Measurements from ENCODE around the gene ZBTB18.
A peak's percentile ranks its signal among the peaks of the same experiment; 100 is the strongest.
"Not testable (repeated sequence)": the region's sequence is repeated elsewhere in the genome, so short reads cannot be mapped to it uniquely, and the experiment has no call there.

The ZBTB18 gene

GRCh38 chr1:244050835-244051444 is at the start of gene ZBTB18:
Gene ZBTB18 (plus strand): TSS chr1:244051283. CDS start chr1:244051432, 149 bp downstream.
- peak within 1 kb of the TSS; percentile 97 for H3K27ac Mint-ChIP-seq
- H3K27me3 Mint-ChIP-seq: no peaks in the 10 kb centered on the region
- peaks cover 3 to 6% of the 10 kb centered on the region in 2 donors for H3K36me3 Mint-ChIP-seq
- peak within 1 kb of the TSS; percentile 92 to 94 for H3K4me3 Mint-ChIP-seq
- no peak for DNase-seq
- no peak for ATAC-seq (replicated peaks)
- H3K4me1 Mint-ChIP-seq: peaks cover 16 to 30% of the 10 kb centered on the region in 2 donors
- no peaks in the 10 kb centered on the region for H3K9me3 Mint-ChIP-seq

DNA sequence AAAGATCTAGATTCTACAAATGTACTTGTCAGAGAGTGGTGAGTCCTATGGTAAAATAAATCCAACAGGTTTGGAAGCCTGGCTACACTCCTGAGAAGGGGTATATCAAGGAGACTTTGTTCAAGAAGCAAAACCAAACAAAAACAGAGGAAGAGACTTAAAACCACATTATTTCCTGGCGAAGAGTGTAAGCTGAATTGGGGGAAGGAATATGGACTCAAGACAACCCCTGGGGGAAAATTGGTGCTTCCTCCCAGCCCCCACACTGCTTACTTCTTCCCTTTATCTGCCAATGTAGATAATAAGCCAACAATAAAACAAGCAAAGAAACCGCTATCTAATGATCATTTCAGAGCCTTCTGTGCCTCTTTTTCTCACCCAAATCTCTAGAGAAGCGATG is 48.4 kb upstream of the ZBTB18 start:
- Mint-ChIP-seq H3K9me3 (no peaks in the 10 kb centered on the region), H3K4me1 (peaks cover 12 to 22% of the 10 kb centered on the region in 2 donors), H3K27ac (no peak overlapping the region), H3K27me3 (peaks cover 0 to 6% of the 10 kb centered on the region in 2 donors), H3K4me3 (no peak overlapping the region), H3K36me3 (no peaks in the 10 kb centered on the region)
- no peak for ATAC-seq (replicated peaks)
- no peak for DNase-seq

DNA sequence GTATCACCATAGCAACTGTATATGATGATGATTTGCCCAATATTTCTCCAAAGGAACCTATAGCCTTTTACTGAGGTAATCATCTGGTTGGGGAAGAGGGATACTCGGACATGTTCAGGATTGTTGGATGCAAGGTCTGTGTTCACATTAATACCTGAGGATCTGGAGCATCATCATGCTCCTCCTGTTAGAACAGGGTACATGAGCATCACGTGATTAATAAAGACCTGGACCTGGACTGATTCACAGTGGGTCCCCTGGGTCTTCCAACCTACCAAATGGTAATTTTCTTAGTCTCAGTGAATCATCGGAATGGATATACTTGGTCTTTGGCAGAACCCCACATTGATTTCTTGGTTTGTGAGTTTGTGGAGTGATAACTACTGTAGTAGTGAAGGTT is 45.6 kb upstream of the ZBTB18 start:
- H3K4me3 Mint-ChIP-seq: no peak overlapping the region
- H3K36me3 Mint-ChIP-seq: no peaks in the 10 kb centered on the region
- H3K27me3 Mint-ChIP-seq: no peaks in the 10 kb centered on the region
- H3K4me1 Mint-ChIP-seq: peaks cover 8 to 25% of the 10 kb centered on the region in 2 donors
- no peak overlapping the region for H3K27ac Mint-ChIP-seq
- DNase-seq (no peak), ATAC-seq (replicated peaks) (no peak)
- H3K9me3 Mint-ChIP-seq: no peaks in the 10 kb centered on the region

DNA sequence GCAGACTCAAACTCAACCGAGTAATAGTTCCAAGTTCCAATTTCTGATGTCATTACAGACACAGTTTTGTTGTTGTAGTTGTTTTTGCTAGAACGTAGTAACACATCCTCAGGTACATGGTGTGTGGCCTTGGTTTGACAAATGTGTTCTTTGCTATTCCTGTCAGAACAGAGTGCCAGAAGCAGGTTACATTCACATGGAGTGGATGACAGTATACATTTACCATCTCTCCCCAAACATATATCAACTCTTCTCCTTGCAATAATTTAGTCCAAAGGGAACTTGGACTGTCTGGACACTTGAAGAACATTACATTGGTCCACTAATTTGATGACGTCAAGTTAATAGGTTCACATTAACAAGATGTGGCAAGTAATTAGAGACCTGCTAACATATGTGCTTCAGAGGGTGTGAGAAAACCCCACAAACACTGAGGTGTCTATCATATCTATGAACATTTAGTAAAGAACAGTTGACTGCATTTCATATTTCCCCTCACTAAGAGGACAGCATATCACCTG is 44.6 kb upstream of the ZBTB18 start:
- Mint-ChIP-seq H3K36me3 (no peaks in the 10 kb centered on the region), H3K27ac (no peak overlapping the region), H3K4me3 (no peak overlapping the region), H3K9me3 (no peaks in the 10 kb centered on the region), H3K4me1 (peaks cover 8 to 29% of the 10 kb centered on the region in 2 donors), H3K27me3 (no peaks in the 10 kb centered on the region)
- no peak for ATAC-seq (replicated peaks)
- no peak for DNase-seq

DNA sequence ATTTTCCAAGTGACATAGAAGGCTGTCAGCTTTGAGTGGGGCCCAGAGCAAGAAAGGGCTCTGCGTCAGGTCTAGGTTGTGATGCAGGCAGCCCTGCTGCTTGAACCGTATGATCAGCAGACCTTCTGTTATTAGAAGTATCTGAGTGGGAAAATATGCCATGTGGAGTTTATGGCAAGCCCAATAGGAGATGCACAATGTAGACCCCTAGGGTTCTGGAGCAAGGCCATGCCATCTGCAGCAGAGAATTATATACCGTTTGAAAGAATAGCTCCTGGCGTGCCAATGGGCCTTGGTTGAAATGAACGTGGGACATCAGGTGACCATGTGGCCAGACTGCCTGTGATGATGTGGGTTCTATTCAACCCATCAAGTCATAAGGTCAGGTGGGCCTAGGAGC is 44.1 kb upstream of the ZBTB18 start:
- DNase-seq (no peak), ATAC-seq (replicated peaks) (no peak)
- Mint-ChIP-seq H3K36me3 (no peaks in the 10 kb centered on the region), H3K9me3 (no peaks in the 10 kb centered on the region), H3K27ac (no peak overlapping the region), H3K4me3 (no peak overlapping the region), H3K27me3 (no peaks in the 10 kb centered on the region), H3K4me1 (peaks cover 8 to 24% of the 10 kb centered on the region in 2 donors)

DNA sequence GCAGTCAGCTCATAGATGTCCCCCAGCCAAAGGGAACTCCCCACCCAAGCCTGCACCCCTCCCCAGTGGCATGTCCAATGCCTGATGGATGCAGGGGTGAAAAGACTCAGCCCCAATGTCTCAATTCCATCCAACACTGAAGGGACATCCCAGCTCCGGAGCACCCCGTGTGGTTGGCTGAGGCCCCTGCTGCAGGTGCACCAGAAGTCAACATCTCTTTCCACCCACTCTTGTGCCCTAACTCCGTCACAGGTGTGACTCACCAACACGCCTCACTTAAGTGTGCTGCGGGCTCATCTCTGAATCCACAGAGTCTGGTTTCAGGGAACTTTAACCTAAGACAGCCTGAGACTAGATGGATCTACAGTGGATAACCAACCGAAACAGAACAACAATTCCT is 40.9 kb upstream of the ZBTB18 start:
- Mint-ChIP-seq H3K4me3 (no peak overlapping the region), H3K36me3 (no peaks in the 10 kb centered on the region), H3K27ac (no peak overlapping the region), H3K27me3 (no peaks in the 10 kb centered on the region), H3K9me3 (no peaks in the 10 kb centered on the region), H3K4me1 (peaks cover 0 to 7% of the 10 kb centered on the region in 2 donors)
- DNase-seq (no peak), ATAC-seq (replicated peaks) (peak; percentile 48 to 68)

DNA sequence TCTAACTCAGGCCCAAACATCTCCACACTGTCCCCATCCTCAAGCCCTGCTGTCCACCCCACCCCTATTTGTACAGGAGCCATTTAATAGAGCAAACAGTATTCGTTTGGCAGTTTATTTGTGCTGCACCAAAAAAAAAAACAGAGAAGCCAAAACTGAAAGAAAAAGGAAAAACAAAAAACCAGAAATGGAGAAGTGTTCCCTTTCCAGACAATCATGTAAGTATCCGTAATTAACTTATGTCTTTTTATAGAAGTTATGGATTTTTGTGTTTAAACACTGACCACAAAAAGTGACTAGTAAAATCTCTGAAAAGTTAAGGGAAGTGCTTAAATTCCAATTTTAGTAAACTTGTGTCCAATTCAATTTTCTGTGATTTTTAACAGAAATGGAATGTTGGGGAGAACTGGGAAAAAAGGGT is 40.4 kb upstream of the ZBTB18 start:
- ATAC-seq (replicated peaks): no peak
- DNase-seq: no peak
- Mint-ChIP-seq H3K36me3 (no peaks in the 10 kb centered on the region), H3K27me3 (no peaks in the 10 kb centered on the region), H3K4me3 (no peak overlapping the region), H3K4me1 (peaks cover 0 to 7% of the 10 kb centered on the region in 2 donors), H3K27ac (no peak overlapping the region), H3K9me3 (no peaks in the 10 kb centered on the region)

DNA sequence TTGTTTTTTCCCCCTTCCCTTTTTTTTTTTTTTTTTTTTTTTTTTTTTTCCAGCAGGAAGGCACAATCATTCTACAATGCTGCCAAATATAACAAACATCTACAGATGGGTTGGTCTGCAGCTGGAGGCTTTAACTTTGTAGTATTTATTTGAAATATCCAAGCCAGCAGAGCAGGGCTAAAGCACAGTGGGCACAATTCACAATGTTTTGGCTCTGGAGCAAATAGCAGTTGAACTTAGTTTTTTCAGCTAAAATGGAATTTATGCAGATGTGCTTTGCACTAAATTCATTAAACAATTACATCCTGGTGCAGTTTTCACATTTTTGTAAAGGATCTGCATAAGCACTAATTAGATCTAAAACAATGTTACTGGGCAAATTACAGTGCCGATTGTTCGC is 39.8 kb upstream of the ZBTB18 start:
- Mint-ChIP-seq H3K27me3 (no peaks in the 10 kb centered on the region), H3K4me3 (no peak overlapping the region), H3K27ac (no peak overlapping the region), H3K4me1 (peaks cover 0 to 7% of the 10 kb centered on the region in 2 donors), H3K9me3 (no peaks in the 10 kb centered on the region), H3K36me3 (no peaks in the 10 kb centered on the region)
- ATAC-seq (replicated peaks): no peak
- DNase-seq: no peak

DNA sequence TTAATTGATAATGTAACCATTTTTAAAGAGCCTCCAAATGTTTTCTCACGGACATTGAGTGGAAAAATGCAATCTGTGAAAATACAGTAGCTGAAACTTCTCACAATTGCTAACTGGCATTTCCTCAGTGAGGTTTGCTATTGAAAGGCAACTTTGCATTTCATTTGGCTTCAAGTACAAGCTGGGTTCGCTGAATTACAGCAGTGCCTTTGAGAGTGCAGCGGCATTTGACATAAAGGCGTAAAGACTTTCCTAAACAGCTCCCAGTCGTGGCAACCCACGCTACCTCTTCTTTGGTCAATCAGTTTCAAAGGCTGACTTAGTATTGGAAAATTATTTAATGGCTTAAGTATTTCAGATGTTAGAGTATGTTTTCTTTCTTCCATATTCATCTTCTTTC is 39.3 kb upstream of the ZBTB18 start:
- DNase-seq: no peak
- Mint-ChIP-seq H3K27me3 (no peaks in the 10 kb centered on the region), H3K9me3 (no peaks in the 10 kb centered on the region), H3K36me3 (no peaks in the 10 kb centered on the region), H3K4me3 (no peak overlapping the region), H3K4me1 (peaks cover 0 to 7% of the 10 kb centered on the region in 2 donors), H3K27ac (no peak overlapping the region)
- no peak for ATAC-seq (replicated peaks)

DNA sequence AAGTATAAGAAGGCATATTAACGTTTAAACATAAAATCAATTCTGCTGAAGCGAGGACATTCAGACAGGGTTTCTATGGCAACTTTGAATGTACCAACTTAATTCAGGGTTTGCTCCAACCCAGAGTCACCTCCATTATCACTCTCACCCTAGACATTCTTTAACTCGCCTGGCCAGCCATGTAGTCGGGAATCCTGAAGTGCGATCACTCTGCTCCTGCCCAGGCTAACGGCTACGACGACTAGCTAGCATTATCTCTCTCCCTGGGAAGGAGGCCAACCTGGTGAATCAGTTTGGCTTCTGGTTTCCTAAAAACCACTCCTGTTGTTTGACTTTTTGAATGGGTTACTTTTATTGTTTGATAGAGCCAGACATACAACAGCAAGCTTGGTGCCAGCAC is 38.9 kb upstream of the ZBTB18 start:
- Mint-ChIP-seq H3K27ac (no peak overlapping the region), H3K36me3 (no peaks in the 10 kb centered on the region), H3K27me3 (no peaks in the 10 kb centered on the region), H3K9me3 (no peaks in the 10 kb centered on the region), H3K4me1 (peaks cover 0 to 7% of the 10 kb centered on the region in 2 donors), H3K4me3 (no peak overlapping the region)
- ATAC-seq (replicated peaks) (no peak), DNase-seq (no peak)

DNA sequence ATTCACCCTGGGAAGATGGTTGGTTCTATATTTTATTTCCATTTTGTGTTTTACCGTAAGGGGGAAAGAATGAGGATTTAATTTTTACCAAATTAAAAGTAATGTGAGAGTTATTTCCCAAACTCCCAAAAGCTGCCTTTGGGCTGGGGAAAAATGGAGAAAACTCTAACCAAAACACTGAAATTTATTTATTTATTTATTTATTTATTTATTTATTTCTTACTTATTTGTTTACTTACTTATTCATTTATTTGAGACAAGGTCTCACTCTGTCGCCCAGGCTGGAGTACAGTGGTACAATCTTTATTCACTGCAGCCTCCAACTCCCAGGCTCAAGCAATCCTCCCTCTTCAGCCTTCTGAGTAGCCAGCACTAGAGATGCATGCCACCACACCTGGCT is 38.0 kb upstream of the ZBTB18 start:
- no peaks in the 10 kb centered on the region for H3K36me3 Mint-ChIP-seq
- DNase-seq (no peak), ATAC-seq (replicated peaks) (no peak)
- H3K4me3 Mint-ChIP-seq: no peak overlapping the region
- no peaks in the 10 kb centered on the region for H3K9me3 Mint-ChIP-seq
- no peak overlapping the region for H3K27ac Mint-ChIP-seq
- peaks cover 0 to 7% of the 10 kb centered on the region in 2 donors for H3K4me1 Mint-ChIP-seq
- no peaks in the 10 kb centered on the region for H3K27me3 Mint-ChIP-seq

DNA sequence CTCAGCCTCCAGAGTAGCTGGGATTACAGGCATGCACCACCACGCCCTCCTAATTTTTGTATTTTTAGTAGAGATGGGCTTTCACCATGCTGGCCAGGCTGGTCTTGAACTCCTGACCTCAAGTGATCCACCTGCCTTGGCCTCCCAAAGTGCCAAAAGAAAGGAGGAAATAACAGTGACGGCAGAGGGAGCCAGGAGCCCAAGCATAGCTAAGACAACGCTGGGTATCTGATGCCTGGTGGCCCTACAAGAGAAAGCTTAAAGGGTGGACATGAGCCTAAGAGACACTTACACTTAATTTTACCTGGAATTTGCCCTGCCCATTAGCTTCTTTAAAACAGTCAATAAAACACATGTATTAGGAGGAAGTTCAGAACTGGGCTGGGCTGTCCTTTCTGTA is 36.2 kb upstream of the ZBTB18 start:
- DNase-seq; H3K36me3 Mint-ChIP-seq; H3K4me3 Mint-ChIP-seq; H3K27me3 Mint-ChIP-seq; ATAC-seq (replicated peaks); H3K4me1 Mint-ChIP-seq; H3K27ac Mint-ChIP-seq; H3K9me3 Mint-ChIP-seq: not testable (repeated sequence)

GRCh38 chr1:244019982-244020485 is 31.0 kb upstream of the ZBTB18 start:
- DNase-seq: no peak
- H3K27me3 Mint-ChIP-seq: peaks cover 0 to 18% of the 10 kb centered on the region in 2 donors

GRCh38 chr1:244021427-244021826 is 29.7 kb upstream of the ZBTB18 start:
- no peak overlapping the region for H3K4me3 Mint-ChIP-seq
- peaks cover 0 to 2% of the 10 kb centered on the region in 2 donors for H3K9me3 Mint-ChIP-seq
- H3K4me1 Mint-ChIP-seq: no peaks in the 10 kb centered on the region
- ATAC-seq (replicated peaks) (no peak), DNase-seq (no peak)
- H3K27me3 Mint-ChIP-seq: peaks cover 0 to 18% of the 10 kb centered on the region in 2 donors
- H3K36me3 Mint-ChIP-seq: peaks cover 0 to 3% of the 10 kb centered on the region in 2 donors
- H3K27ac Mint-ChIP-seq: no peak overlapping the region

More at GRCh38 chr1:244019982-244020485, 31.0 kb upstream of the ZBTB18 start:
- Mint-ChIP-seq H3K36me3 (peaks cover 0 to 3% of the 10 kb centered on the region in 2 donors), H3K4me1 (no peaks in the 10 kb centered on the region), H3K9me3 (peaks cover 0 to 2% of the 10 kb centered on the region in 2 donors), H3K27ac (no peak overlapping the region), H3K4me3 (no peak overlapping the region)
- ATAC-seq (replicated peaks): no peak

DNA sequence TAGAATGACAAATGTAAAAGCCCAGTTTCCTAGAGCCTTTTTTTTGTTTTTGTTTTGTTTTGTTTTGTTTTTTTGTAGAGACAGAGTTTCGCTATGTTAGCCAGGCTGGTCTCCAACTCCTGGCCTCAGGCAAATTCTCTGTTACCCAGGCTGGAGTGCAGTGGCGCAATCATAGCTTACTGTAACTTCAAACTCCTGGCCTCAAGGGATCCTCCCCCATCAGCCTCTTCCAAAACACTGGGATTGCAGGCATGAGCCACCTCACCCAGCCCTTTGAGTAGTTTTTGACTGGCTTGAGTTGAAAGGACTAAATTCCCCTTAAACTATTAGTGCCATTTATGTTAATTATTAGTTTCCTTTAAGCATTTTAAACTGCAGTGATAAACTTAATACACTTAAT is 28.8 kb upstream of the ZBTB18 start:
- Mint-ChIP-seq H3K27me3 (peaks cover 0 to 18% of the 10 kb centered on the region in 2 donors), H3K4me1 (no peaks in the 10 kb centered on the region), H3K4me3 (no peak overlapping the region), H3K27ac (no peak overlapping the region), H3K9me3 (peaks cover 0 to 2% of the 10 kb centered on the region in 2 donors), H3K36me3 (peaks cover 0 to 3% of the 10 kb centered on the region in 2 donors)
- ATAC-seq (replicated peaks): no peak
- DNase-seq: no peak
